ENCODE results near the gene ZBTB6.

The ZBTB6 gene

DNA sequence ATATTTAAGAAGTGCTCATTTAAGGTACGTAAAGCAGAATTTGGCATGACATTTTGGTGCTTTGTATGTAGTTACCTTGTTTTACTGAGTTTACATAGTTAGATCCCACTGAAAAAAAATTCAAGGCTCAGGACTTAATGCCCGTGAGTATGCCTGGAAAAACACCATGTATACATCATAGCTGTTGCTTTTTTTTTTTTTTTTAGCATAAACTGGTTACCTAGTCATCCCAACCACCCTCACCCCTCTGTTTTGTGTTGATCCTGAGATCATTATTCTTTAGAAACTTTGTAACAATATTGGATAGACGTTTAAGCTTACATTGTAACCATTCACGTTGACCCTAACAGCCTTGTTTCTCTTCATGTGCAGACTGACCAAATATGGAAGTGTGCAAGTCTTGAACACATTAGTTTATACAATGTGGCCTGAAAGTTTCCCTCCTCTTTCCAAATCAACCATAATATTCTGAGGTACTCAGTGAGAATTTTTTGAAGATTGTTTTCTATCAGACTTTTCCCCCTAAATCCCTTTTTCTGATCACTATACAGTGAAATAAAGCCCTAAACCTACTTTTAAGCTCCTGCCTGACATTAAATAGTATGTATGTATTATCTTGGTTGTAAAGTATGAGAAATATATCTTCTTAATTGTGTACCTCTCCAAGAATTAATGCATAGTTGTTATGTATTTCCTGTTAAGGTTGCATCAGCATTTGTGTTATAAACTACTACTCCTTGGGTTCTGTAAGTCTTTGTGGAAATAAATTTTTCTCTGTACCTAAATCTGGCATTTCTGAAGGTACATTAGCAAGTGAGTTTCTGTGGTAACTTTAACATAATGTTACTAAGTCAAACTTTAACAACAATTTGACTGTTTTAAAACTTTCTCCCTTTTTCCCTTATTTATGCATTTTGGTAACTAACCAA lies 32.1 kb upstream of the ZBTB6 start:
- H3K36me3 ChIP-seq (ENCODE audit: control insufficient read depth in 5 of 5, insufficient read depth in 5 of 5, low read length in 5 of 5): no peaks in the 10 kb centered on the region
- no peaks in the 10 kb centered on the region for H3K27me3 ChIP-seq (ENCODE audit: control insufficient read depth in 5 of 5, insufficient read depth in 4 of 5, low read length in 5 of 5)
- no peaks in the 10 kb centered on the region for H3K9me3 ChIP-seq (ENCODE audit: control insufficient read depth in 5 of 5, low read length in 5 of 5)
- no peak overlapping the region for H3K27ac ChIP-seq (ENCODE audit: low read depth, low read length)
- peaks cover 4 to 38% (median 19%) of the 10 kb centered on the region in 5 donors for H3K4me1 ChIP-seq (ENCODE audit: control insufficient read depth in 5 of 5, insufficient read depth in 5 of 5, low read length in 5 of 5)
- H3K9ac ChIP-seq (ENCODE audit: low read length in 5 of 5): no peak overlapping the region
- no peak overlapping the region for H3K4me3 ChIP-seq (ENCODE audit: low read depth in 1 of 5, low read length in 5 of 5)

DNA sequence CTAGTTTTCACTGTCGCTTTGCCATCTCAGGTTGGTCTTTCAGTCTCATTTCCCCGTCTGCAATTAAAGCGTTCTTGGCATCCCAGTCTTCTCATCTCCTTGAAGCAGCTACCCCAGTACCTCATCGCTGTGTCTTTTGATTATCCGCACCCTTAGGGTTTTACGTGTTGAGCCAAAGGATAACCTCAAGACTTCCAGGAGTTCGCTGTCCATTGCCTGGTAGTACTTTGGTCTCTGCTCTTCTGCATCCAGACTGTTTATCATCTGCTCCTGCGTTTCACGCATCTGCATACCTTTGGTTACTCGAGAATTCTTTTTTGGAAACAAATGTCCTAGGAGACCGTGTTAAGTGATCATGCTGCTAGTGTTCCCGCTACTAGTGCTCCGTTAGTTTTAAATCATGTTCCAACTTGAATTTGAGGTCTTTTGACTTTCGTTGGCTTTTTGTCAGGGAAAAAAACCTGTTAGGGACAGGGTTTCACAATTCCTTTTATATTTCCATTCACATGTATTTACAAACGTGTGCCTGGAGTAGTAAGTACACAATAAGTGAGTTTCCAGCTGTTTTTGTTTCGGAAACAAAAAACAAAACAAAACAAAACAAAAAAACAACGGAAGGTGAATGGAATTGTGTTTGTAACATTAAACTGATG lies 28.6 kb upstream of the ZBTB6 start:
- peaks cover 1 to 10% (median 4%) of the 10 kb centered on the region in 5 donors for H3K36me3 ChIP-seq (ENCODE audit: control insufficient read depth in 5 of 5, insufficient read depth in 5 of 5, low read length in 5 of 5)
- no peaks in the 10 kb centered on the region for H3K9me3 ChIP-seq (ENCODE audit: control insufficient read depth in 5 of 5, low read length in 5 of 5)
- H3K27me3 ChIP-seq (ENCODE audit: control insufficient read depth in 5 of 5, insufficient read depth in 4 of 5, low read length in 5 of 5): no peaks in the 10 kb centered on the region
- H3K27ac ChIP-seq (ENCODE audit: low read depth, low read length): peak overlapping the region; percentile 85
- H3K4me3 ChIP-seq (ENCODE audit: low read depth in 1 of 5, low read length in 5 of 5): peak overlapping the region; percentile 90 to 97 (median 92)
- peaks cover 4 to 26% (median 20%) of the 10 kb centered on the region in 5 donors for H3K4me1 ChIP-seq (ENCODE audit: control insufficient read depth in 5 of 5, insufficient read depth in 5 of 5, low read length in 5 of 5)
- peak overlapping the region; percentile 57 to 94 (median 90) for H3K9ac ChIP-seq (ENCODE audit: low read length in 5 of 5)

DNA sequence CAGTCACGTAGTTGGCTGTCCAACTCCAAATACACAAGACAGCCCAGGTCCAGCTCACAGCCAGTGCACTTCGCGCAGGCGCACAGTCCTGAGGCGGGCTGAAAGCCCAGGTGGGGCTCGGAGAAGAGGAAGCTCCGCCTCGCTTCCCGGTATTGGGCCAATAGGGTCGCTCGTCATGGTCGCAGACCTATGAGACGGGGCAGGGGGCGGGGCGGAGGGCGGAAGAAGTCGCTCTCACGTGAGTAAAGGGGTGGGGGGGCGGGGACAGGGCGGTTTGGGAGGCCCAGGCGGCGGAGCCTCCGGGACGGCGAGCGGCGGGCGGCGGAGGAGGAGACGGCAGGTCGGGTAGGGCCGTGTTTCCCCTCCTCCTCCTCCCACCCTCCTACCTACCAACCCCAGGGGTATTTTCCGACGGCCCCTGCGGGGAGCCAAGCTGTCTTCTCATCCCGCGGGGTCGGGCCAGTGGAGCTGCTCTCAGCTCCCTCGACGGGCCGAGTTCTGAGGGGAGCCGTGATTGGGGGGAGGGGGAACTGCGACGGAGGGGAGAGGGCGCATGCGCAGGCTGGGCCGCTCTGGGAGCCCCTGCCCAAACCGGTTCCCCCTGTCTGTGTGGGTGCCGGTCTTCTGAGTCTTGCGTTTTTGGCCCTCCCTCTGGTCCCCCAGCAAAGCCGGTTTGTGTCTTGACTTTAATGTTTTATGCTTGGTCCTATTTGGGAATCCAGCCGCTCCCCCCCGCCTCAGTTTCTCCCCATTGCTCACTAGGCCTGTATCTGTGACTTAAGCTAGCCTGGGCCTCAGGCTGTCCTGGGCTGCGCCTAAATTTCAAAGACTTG lies 27.8 kb upstream of the ZBTB6 start, which contains the start of gene RABGAP1:
TSS of gene RABGAP1 (plus strand) at position 272 of the 833 bp plus-strand sequence. CDS start 16,040 bp downstream, outside the sequence.
- Histone ChIP-seq H3K36me3 (ENCODE audit: control insufficient read depth in 5 of 5, insufficient read depth in 5 of 5, low read length in 5 of 5) (peaks cover 4 to 15% (median 7%) of the 10 kb centered on the region in 5 donors), H3K9me3 (ENCODE audit: control insufficient read depth in 5 of 5, low read length in 5 of 5) (no peaks in the 10 kb centered on the region), H3K27me3 (ENCODE audit: control insufficient read depth in 5 of 5, insufficient read depth in 4 of 5, low read length in 5 of 5) (no peaks in the 10 kb centered on the region), H3K9ac (ENCODE audit: low read length in 5 of 5) (peak within 1 kb of the TSS; percentile 57 to 94 (median 90)), H3K4me3 (ENCODE audit: low read depth in 1 of 5, low read length in 5 of 5) (peak within 1 kb of the TSS; percentile 90 to 97 (median 92)), H3K27ac (ENCODE audit: low read depth, low read length) (peak within 1 kb of the TSS; percentile 85), H3K4me1 (ENCODE audit: control insufficient read depth in 5 of 5, insufficient read depth in 5 of 5, low read length in 5 of 5) (peaks cover 4 to 23% (median 20%) of the 10 kb centered on the region in 5 donors)

DNA sequence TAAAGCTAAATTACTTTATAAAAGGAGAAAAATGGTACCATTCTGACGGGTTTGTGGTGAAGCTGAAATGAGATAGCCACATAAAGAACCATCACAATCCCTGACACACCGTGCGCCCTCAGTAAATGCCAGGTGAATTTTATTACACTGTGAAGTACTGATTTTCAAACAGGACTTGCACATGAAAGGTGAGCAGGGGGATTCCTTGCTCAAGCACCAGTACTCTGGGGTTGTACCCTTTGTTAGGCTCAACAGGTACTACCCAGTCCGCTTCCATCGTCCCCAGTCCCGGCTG lies 27.3 kb upstream of the ZBTB6 start:
- H3K4me3 ChIP-seq (ENCODE audit: low read depth in 1 of 5, low read length in 5 of 5): peak overlapping the region; percentile 49 to 74 (median 69)
- H3K9ac ChIP-seq (ENCODE audit: low read length in 5 of 5): peak overlapping the region in 4 of 5 donors; percentile 26 to 80 (median 50)
- H3K36me3 ChIP-seq (ENCODE audit: control insufficient read depth in 5 of 5, insufficient read depth in 5 of 5, low read length in 5 of 5): peaks cover 4 to 15% (median 7%) of the 10 kb centered on the region in 5 donors
- peak overlapping the region; percentile 40 for H3K27ac ChIP-seq (ENCODE audit: low read depth, low read length)
- H3K4me1 ChIP-seq (ENCODE audit: control insufficient read depth in 5 of 5, insufficient read depth in 5 of 5, low read length in 5 of 5): peaks cover 4 to 23% (median 20%) of the 10 kb centered on the region in 5 donors
- no peaks in the 10 kb centered on the region for H3K27me3 ChIP-seq (ENCODE audit: control insufficient read depth in 5 of 5, insufficient read depth in 4 of 5, low read length in 5 of 5)
- no peaks in the 10 kb centered on the region for H3K9me3 ChIP-seq (ENCODE audit: control insufficient read depth in 5 of 5, low read length in 5 of 5)

DNA sequence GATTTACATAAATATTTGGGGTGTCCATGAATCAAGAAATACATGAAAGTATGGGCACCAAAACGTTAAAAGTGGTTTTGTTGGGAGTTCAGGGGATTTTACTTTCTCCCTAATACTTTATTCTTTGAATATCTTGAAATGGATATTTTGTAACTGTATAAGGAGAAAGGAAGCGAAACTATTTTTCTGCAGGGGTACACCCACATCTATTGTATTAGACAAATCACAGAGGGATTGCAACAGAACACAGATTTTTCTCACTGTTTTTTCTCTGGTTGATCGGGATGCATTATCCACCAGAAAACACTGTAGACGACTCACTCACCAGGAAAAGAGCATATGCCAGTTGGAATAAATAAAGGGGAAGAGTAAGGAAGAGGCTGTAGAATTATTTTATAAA lies 26.5 kb upstream of the ZBTB6 start:
- Histone ChIP-seq H3K4me3 (ENCODE audit: low read depth in 1 of 5, low read length in 5 of 5) (no peak overlapping the region), H3K4me1 (ENCODE audit: control insufficient read depth in 5 of 5, insufficient read depth in 5 of 5, low read length in 5 of 5) (peaks cover 4 to 20% (median 19%) of the 10 kb centered on the region in 5 donors), H3K27ac (ENCODE audit: low read depth, low read length) (no peak overlapping the region), H3K9me3 (ENCODE audit: control insufficient read depth in 5 of 5, low read length in 5 of 5) (no peaks in the 10 kb centered on the region), H3K36me3 (ENCODE audit: control insufficient read depth in 5 of 5, insufficient read depth in 5 of 5, low read length in 5 of 5) (peaks cover 4 to 15% (median 7%) of the 10 kb centered on the region in 5 donors), H3K27me3 (ENCODE audit: control insufficient read depth in 5 of 5, insufficient read depth in 4 of 5, low read length in 5 of 5) (no peaks in the 10 kb centered on the region), H3K9ac (ENCODE audit: low read length in 5 of 5) (no peak overlapping the region)

DNA sequence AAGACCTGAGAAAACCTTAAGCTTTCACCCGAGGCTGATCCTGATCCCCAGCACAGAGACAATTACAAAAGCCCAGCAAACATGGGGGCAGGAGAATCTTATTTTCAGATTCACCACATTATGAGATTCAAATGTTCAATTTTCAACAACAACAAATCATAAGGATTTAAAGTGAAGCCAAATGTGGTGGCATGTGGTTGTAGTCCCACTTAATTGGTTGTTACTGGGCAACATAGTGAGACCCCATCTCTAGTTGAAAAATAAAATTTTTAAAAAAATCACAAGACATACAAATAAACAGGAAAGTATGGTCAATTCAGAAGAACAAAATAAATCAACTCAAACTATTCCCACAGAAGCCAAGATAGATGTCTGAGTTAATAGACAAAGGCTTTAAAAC lies 23.8 kb upstream of the ZBTB6 start:
- H3K27me3 ChIP-seq (ENCODE audit: control insufficient read depth in 5 of 5, insufficient read depth in 4 of 5, low read length in 5 of 5): no peaks in the 10 kb centered on the region
- H3K36me3 ChIP-seq (ENCODE audit: control insufficient read depth in 5 of 5, insufficient read depth in 5 of 5, low read length in 5 of 5): peaks cover 4 to 15% (median 7%) of the 10 kb centered on the region in 5 donors
- no peak overlapping the region for H3K4me3 ChIP-seq (ENCODE audit: low read depth in 1 of 5, low read length in 5 of 5)
- H3K4me1 ChIP-seq (ENCODE audit: control insufficient read depth in 5 of 5, insufficient read depth in 5 of 5, low read length in 5 of 5): peaks cover 4 to 30% (median 26%) of the 10 kb centered on the region in 5 donors
- no peaks in the 10 kb centered on the region for H3K9me3 ChIP-seq (ENCODE audit: control insufficient read depth in 5 of 5, low read length in 5 of 5)
- H3K9ac ChIP-seq (ENCODE audit: low read length in 5 of 5): no peak overlapping the region
- no peak overlapping the region for H3K27ac ChIP-seq (ENCODE audit: low read depth, low read length)

DNA sequence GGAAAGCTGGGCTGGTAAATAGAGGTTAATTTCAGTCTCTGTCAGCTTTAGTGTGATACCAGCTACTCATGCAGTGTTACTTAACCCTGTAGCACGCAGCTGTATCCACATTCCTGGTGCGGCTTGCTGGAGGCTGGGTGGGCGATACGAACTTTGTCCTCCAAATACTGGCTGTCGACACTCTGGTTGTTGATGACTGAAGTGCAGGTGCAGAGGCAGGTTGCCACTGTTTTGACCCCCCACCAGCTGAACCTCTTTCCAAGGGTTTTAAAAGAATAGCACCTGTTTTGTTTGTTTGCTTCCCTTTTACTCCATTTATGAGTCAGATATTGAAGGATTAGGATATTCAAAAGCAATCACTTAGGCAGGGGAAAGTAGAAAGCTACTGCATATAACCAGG lies 23.3 kb upstream of the ZBTB6 start:
- Histone ChIP-seq H3K36me3 (ENCODE audit: control insufficient read depth in 5 of 5, insufficient read depth in 5 of 5, low read length in 5 of 5) (peaks cover 4 to 15% (median 7%) of the 10 kb centered on the region in 5 donors), H3K4me3 (ENCODE audit: low read depth in 1 of 5, low read length in 5 of 5) (no peak overlapping the region), H3K27me3 (ENCODE audit: control insufficient read depth in 5 of 5, insufficient read depth in 4 of 5, low read length in 5 of 5) (no peaks in the 10 kb centered on the region), H3K9me3 (ENCODE audit: control insufficient read depth in 5 of 5, low read length in 5 of 5) (no peaks in the 10 kb centered on the region), H3K27ac (ENCODE audit: low read depth, low read length) (no peak overlapping the region), H3K4me1 (ENCODE audit: control insufficient read depth in 5 of 5, insufficient read depth in 5 of 5, low read length in 5 of 5) (peaks cover under 1 to 28% (median 24%) of the 10 kb centered on the region in 5 donors), H3K9ac (ENCODE audit: low read length in 5 of 5) (no peak overlapping the region)

DNA sequence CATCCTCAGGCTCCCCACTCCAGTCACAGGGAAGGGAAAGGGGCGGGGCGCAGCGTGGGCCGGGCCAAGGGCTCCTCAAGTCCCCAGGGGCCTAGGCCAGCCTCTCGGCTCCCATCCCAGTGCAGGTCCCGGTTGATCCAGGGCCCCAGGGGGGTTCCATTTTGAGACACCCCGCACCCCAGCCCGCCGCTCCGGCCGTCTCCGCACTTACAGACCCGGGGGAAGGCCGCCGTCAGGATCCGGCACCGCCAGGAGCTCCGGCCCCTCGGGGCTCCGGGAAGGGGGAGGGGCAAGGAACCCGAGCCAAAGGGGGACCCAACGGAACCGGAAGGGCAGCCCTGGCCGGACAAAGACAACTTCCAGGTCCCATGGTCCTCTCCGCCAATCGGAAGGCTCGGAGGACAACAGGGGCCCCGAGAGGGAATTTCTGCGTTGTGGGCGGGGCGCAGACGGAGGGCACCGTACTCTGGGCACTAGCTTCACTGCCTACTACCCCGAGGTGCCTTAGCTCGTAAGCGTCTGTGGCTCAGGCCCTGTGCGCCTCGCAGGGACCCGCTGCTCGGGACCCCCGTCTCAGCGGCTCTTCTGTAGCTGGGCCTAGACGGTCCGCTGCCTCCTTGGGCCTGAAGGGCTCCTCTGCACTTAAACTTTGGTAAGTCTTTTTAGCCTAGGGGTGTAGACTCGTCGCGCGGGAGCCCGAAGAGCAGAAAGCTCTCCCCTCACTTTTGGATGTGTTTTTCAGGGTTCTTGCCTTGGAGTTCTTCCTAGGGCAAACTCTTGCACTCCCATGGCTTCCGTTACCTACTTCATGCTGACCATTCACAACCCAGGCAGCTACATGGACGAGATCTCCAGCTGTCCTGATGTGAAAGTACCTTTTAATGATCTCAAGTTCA lies 18.4 kb upstream of the ZBTB6 start, which contains the start of gene ZBTB26:
TSS of gene ZBTB26 (minus strand) at position 287 of the 896 bp plus-strand sequence. CDS start 11,578 bp downstream, outside the sequence.
- Histone ChIP-seq H3K9ac (ENCODE audit: low read length in 5 of 5) (peak within 1 kb of the TSS; percentile 66 to 97 (median 88)), H3K9me3 (ENCODE audit: control insufficient read depth in 5 of 5, low read length in 5 of 5) (no peaks in the 10 kb centered on the region), H3K36me3 (ENCODE audit: control insufficient read depth in 5 of 5, insufficient read depth in 5 of 5, low read length in 5 of 5) (peaks cover 0 to 4% (median 3%) of the 10 kb centered on the region in 5 donors), H3K4me1 (ENCODE audit: control insufficient read depth in 5 of 5, insufficient read depth in 5 of 5, low read length in 5 of 5) (peaks cover 4 to 38% (median 29%) of the 10 kb centered on the region in 5 donors), H3K27me3 (ENCODE audit: control insufficient read depth in 5 of 5, insufficient read depth in 4 of 5, low read length in 5 of 5) (no peaks in the 10 kb centered on the region), H3K4me3 (ENCODE audit: low read depth in 1 of 5, low read length in 5 of 5) (peak within 1 kb of the TSS; percentile 80 to 96 (median 83)), H3K27ac (ENCODE audit: low read depth, low read length) (peak within 1 kb of the TSS; percentile 69)

Data from subcutaneous abdominal adipose tissue (tissue), 5 donors.